NT2/D1 (cell line): ENCODE data around the gene CHL1.

ENCODE experiments used
- SUZ12 ChIP-seq: IDR thresholded peaks from 2 replicates; pipeline ENCODE4 v1.6.1; 2011; ENCODE audit not compliant: insufficient read length, insufficient read depth; ENCODE audit errors: extremely low read depth
- YY1 ChIP-seq: IDR thresholded peaks from 2 replicates; pipeline ENCODE4 v1.6.1; 2011; ENCODE audit not compliant: insufficient read length, insufficient read depth
- ZNF274 ChIP-seq: IDR thresholded peaks from 2 replicates; pipeline ENCODE4 v1.6.1; 2011; ENCODE audit warnings: mild to moderate bottlenecking, low read depth, low read length

GRCh38 chr3:166071-166470, 30.5 kb upstream of the CHL1 start:
- TF ChIP-seq SUZ12 (no peak), ZNF274 (no peak), YY1 (no peak)
